HEK293 (cell line): ENCODE measurements around the gene DCLK1.

Experiments used
- CTCF ChIA-PET: fragments of 350-600 bp; formaldehyde crosslinking; extraction: SDS; loops from one replicate; lab custom pipeline; 2021; ENCODE audit warnings: antibody characterized with exemption; lab: Yijun Ruan, JAX
- POLR2A ChIA-PET: fragments of 300-600 bp; formaldehyde crosslinking; extraction: SDS; loops from one replicate; lab custom pipeline; 2020; ENCODE audit warnings: antibody characterized with exemption, inconsistent platforms; lab: Yijun Ruan, JAX
- H3K27ac ChIP-seq: fragments of 200-500 bp; sonication (Bioruptor generic); 2 replicates; pipeline ENCODE4 v1.5.1; 2014; ENCODE audit warnings: low read depth, low read length, control low read depth, inconsistent platforms; ENCODE audit errors: extremely low read depth
- H3K36me3 ChIP-seq, 2 experiments: fragments of 200-500 bp in 1 of 2; sonication (Bioruptor generic) in 1 of 2; 1 replicate in 1 of 2; 2 replicates in 1 of 2; pipeline ENCODE4 v1.5.1; 2014 to 2017; ENCODE audit warnings: inconsistent platforms in 2 of 2, low read length in 2 of 2; ENCODE audit not compliant: control insufficient read depth in 2 of 2, insufficient read depth in 1 of 2
- H3K4me1 ChIP-seq: fragments of 200-500 bp; sonication (Bioruptor generic); 2 replicates; pipeline ENCODE4 v1.5.1; 2014; ENCODE audit warnings: mild to moderate bottlenecking, low read length, inconsistent platforms; ENCODE audit not compliant: control insufficient read depth, insufficient read depth
- H3K4me3 ChIP-seq: 2 replicates; pipeline ENCODE4 v1.5.1; 2011; ENCODE audit warnings: low read depth, mild to moderate bottlenecking, control low read depth, low read length, moderate library complexity
- H3K9me3 ChIP-seq: fragments of 200-500 bp; sonication (Bioruptor generic); 2 replicates; pipeline ENCODE4 v1.5.1; 2014; ENCODE audit warnings: low read depth, low read length, inconsistent platforms; ENCODE audit not compliant: control insufficient read depth, insufficient read depth
- GLIS1 ChIP-seq: fragments of 450-650 bp; formaldehyde crosslinking; IDR thresholded peaks from 2 replicates; pipeline ENCODE4 v1.5.1; 2016; ENCODE audit warnings: missing biosample characterization, missing genetic modification characterization
- REPIN1 ChIP-seq: fragments of 450-650 bp; formaldehyde crosslinking; IDR thresholded peaks from 2 replicates; pipeline ENCODE4 v1.5.1; 2017; ENCODE audit warnings: missing biosample characterization, missing genetic modification characterization, low read depth
- YY1 ChIP-seq: fragments of 450-650 bp; formaldehyde crosslinking; IDR thresholded peaks from 2 replicates; pipeline ENCODE4 v1.5.1; 2018; ENCODE audit warnings: missing biosample characterization, missing genetic modification characterization
- ZNF140 ChIP-seq: fragments of 450-650 bp; formaldehyde crosslinking; IDR thresholded peaks from 2 replicates; pipeline ENCODE4 v1.5.1; 2016; ENCODE audit warnings: missing biosample characterization, missing genetic modification characterization
- ZNF175 ChIP-seq: fragments of 450-650 bp; formaldehyde crosslinking; IDR thresholded peaks from 2 replicates; pipeline ENCODE4 v1.5.1; 2016; ENCODE audit warnings: missing biosample characterization, missing genetic modification characterization
- ZNF280D ChIP-seq: fragments of 450-650 bp; formaldehyde crosslinking; IDR thresholded peaks from 2 replicates; pipeline ENCODE4 v1.5.1; 2016; ENCODE audit warnings: missing biosample characterization, missing genetic modification characterization
- ZNF433 ChIP-seq: fragments of 450-650 bp; formaldehyde crosslinking; IDR thresholded peaks from 2 replicates; pipeline ENCODE4 v1.5.1; 2016; ENCODE audit warnings: missing biosample characterization, missing genetic modification characterization, low read depth
- ZNF473 ChIP-seq: fragments of 450-650 bp; formaldehyde crosslinking; IDR thresholded peaks from 2 replicates; pipeline ENCODE4 v1.5.1; 2017; ENCODE audit warnings: missing biosample characterization, missing genetic modification characterization
- ZNF558 ChIP-seq: fragments of 450-650 bp; formaldehyde crosslinking; IDR thresholded peaks from 2 replicates; pipeline ENCODE4 v1.5.1; 2016; ENCODE audit warnings: missing biosample characterization, missing genetic modification characterization
- ZNF561 ChIP-seq: fragments of 450-650 bp; IDR thresholded peaks from 2 replicates; pipeline ENCODE4 v1.5.1; 2018; ENCODE audit warnings: missing biosample characterization, missing genetic modification characterization, borderline replicate concordance
- ZNF621 ChIP-seq: fragments of 450-650 bp; formaldehyde crosslinking; IDR thresholded peaks from 2 replicates; pipeline ENCODE4 v1.5.1; 2017; ENCODE audit warnings: missing biosample characterization, missing genetic modification characterization
- ZNF645 ChIP-seq: fragments of 450-650 bp; formaldehyde crosslinking; IDR thresholded peaks from 2 replicates; pipeline ENCODE4; 2016; ENCODE audit warnings: missing biosample characterization, missing genetic modification characterization
- ZNF654 ChIP-seq: fragments of 450-650 bp; formaldehyde crosslinking; IDR thresholded peaks from 2 replicates; pipeline ENCODE4 v1.5.1; 2016; ENCODE audit warnings: low read depth, missing biosample characterization, missing genetic modification characterization
- ZNF791 ChIP-seq: fragments of 450-650 bp; formaldehyde crosslinking; IDR thresholded peaks from 2 replicates; pipeline ENCODE4 v1.5.1; 2016; ENCODE audit warnings: missing biosample characterization, missing genetic modification characterization

Gene DCLK1

GRCh38 chr13:35964011-35964862 is 166.9 kb downstream of the DCLK1 start:
- POLR2A ChIA-PET, result no interaction called here
- H3K27ac ChIP-seq, result no peak overlapping the region
- H3K36me3 ChIP-seq, result no peaks in the 10 kb centered on the region
- H3K4me3 ChIP-seq, result no peak overlapping the region
- CTCF ChIA-PET, result no interaction called here
- H3K9me3 ChIP-seq, result no peaks in the 10 kb centered on the region
- TF ChIP-seq ZNF433 (tag by site-specific recombination) (no peak), ZNF791 (no peak), ZNF175 (tag by site-specific recombination) (no peak), ZNF280D (tag by site-specific recombination) (no peak), ZNF621 (tag by site-specific recombination) (no peak), ZNF645 (no peak), REPIN1 (tag by site-specific recombination) (no peak)
- TF ChIP-seq, all 188 proteins: peak for 0
- H3K4me1 ChIP-seq, result no peaks in the 10 kb centered on the region

GRCh38 chr13:35961461-35962220 is 169.5 kb downstream of the DCLK1 start:
- H3K4me1 ChIP-seq, result no peaks in the 10 kb centered on the region
- TF ChIP-seq ZNF558 (tag by site-specific recombination), result no peak
- peak; percentile 19; the same call in 1 of the 2 replicates for TF ChIP-seq ZNF654 (tag by site-specific recombination)
- no peak overlapping the region for H3K4me3 ChIP-seq
- no peaks in the 10 kb centered on the region for H3K9me3 ChIP-seq
- H3K36me3 ChIP-seq, result no peaks in the 10 kb centered on the region
- no peak overlapping the region for H3K27ac ChIP-seq
- CTCF ChIA-PET, result interaction anchor here (0.8 kb wide), 1 partner anchor 15 kb away, joined by 3 read pairs; no protein-coding TSS in a partner anchor
- POLR2A ChIA-PET, result no interaction called here

GRCh38 chr13:35961002-35961401 is 170.2 kb downstream of the DCLK1 start:
- H3K27ac ChIP-seq, result no peak overlapping the region
- CTCF ChIA-PET, result no interaction called here
- TF ChIP-seq ZNF140 (tag by site-specific recombination) (no peak), ZNF561 (no peak), YY1 (no peak), ZNF473 (tag by site-specific recombination) (no peak), GLIS1 (tag by site-specific recombination) (peak; percentile 35; the same call in 1 of the 2 replicates)
- TF ChIP-seq, all 188 proteins: peak for 1
- POLR2A ChIA-PET, result no interaction called here
- Histone ChIP-seq H3K36me3 (no peaks in the 10 kb centered on the region), H3K4me1 (no peaks in the 10 kb centered on the region), H3K4me3 (no peak overlapping the region), H3K9me3 (no peaks in the 10 kb centered on the region)
